Small intestine (tissue), 7 donors: ENCODE data around the gene MSLN. TPM values are rescaled to one million over a fixed set of nuclear protein-coding genes. Genes with fewer than 3 reads are reported as not detected.

ENCODE experiments used
- DNase-seq, 2 donors: peaks; one replicate each; pipeline versions ENCODE4 v3.0.0 to v3.0.0-alpha.2; 2013
- FAIRE-seq: peaks from 2 replicates; lab custom pipeline; 2012; peaks lifted over from hg19 to GRCh38; lab: Jason Lieb, UNC
- H3K27ac ChIP-seq, 3 donors: one replicate each; pipeline ENCODE4 v1.5.1; 2013; ENCODE audit warnings: low read length in 2 of 3, mild to moderate bottlenecking in 2 of 3, control low read depth in 1 of 3, inconsistent platforms in 1 of 3, low read depth in 1 of 3, moderate library complexity in 1 of 3
- H3K27me3 ChIP-seq, 3 donors: one replicate each; pipeline ENCODE4 v1.6.1; 2013; ENCODE audit warnings: low read length in 3 of 3, inconsistent platforms in 1 of 3; ENCODE audit not compliant: control insufficient read depth in 3 of 3, insufficient read depth in 3 of 3
- H3K36me3 ChIP-seq, 3 donors: one replicate each; pipeline ENCODE4 v1.6.1; 2013; ENCODE audit warnings: low read length in 3 of 3, inconsistent platforms in 1 of 3, low read depth in 1 of 3, mild to moderate bottlenecking in 1 of 3, moderate library complexity in 1 of 3; ENCODE audit not compliant: control insufficient read depth in 3 of 3, insufficient read depth in 2 of 3
- H3K4me1 ChIP-seq, 3 donors: one replicate each; pipeline ENCODE4 v1.6.1; 2013; ENCODE audit warnings: low read length in 2 of 3, inconsistent platforms in 1 of 3, low read depth in 1 of 3, mild to moderate bottlenecking in 1 of 3, moderate library complexity in 1 of 3; ENCODE audit not compliant: control insufficient read depth in 3 of 3, insufficient read depth in 2 of 3
- H3K4me3 ChIP-seq, 3 donors: one replicate each; pipeline ENCODE4 v1.5.1; 2013; ENCODE audit warnings: low read length in 3 of 3, control low read depth in 1 of 3, inconsistent platforms in 1 of 3, low read depth in 1 of 3, mild to moderate bottlenecking in 1 of 3, moderate library complexity in 1 of 3
- H3K9me3 ChIP-seq, 2 donors: one replicate each; pipeline ENCODE4 v1.6.1; 2013; ENCODE audit warnings: low read depth in 1 of 2, low read length in 1 of 2; ENCODE audit not compliant: control insufficient read depth in 2 of 2, insufficient read depth in 1 of 2
- WGBS, 3 donors: extraction: QIAGEN DNeasy Blood & Tissue Kit; methylation state at CpG; one replicate each; pipeline ENCODE4 v1.1.7; 2013; 5-methylcytosine and 5-hydroxymethylcytosine counted together
- polyA plus RNA-seq, 4 donors: library from polyadenylated mRNA; stranded (reverse) in 3 of 4; unstranded in 1 of 4; fragments of 200-250 nt in 3 of 4; fragments of 120-200 nt in 1 of 4; gene quantifications; one replicate each; pipeline versions ENCODE4 v1.2.1 to v1.2.3, GENCODE V29; 2013
- donor health status: healthy with polysubstance abuse.
- donor health status: control.
- donor health status: control.
- donor health status: Bipolar disorder and iron deficiency.
- donor health status: healthy.

The MSLN gene
- polyA plus RNA-seq, 4 donors, result 1.3 to 29.7 (median 4.5) TPM

DNA sequence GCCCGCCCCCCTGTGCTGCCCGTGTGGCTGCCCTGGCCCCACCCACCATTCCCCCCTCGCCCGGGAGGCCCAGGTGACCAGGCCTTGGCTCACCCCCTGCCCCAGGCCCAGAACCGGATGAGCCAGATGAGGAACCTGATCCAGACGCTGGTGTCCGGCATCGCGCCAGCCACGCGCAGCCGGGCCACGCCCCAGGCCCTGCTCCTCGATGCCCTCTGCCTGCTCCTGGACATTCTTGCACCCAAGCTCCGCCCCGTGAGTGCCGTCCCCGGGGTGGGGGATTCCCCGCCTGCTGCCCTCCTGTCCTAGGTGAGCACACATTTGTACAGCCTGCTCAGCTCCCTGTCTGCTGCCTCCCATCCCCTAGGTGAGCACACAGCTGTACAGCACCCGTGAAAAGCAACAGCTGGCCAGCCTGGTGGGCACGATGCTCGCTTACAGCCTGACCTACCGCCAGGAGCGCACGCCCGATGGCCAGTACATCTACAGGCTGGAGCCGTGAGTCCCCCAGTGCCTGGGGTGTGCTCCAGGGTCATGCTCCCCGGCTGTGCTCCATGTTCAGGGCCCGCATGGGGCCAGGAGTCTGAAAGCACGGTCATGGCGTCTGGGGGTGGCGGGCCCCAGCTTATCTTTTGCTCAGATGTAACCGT lies 35.2 kb downstream of the MSLN start:
- FAIRE-seq, result no peak
- H3K36me3 ChIP-seq, result peaks cover 0 to 53% (median 0%) of the 10 kb centered on the region in 3 donors
- H3K4me3 ChIP-seq, result no peak overlapping the region
- no peak for DNase-seq
- no peak overlapping the region for H3K27ac ChIP-seq
- 62 to 85% (median 79%) methylated on average over 28 to 33 of the region's 33 CpGs for WGBS, 3 donors
- peaks cover 0 to 4% of the 10 kb centered on the region in 2 donors for H3K9me3 ChIP-seq
- peaks cover 0 to 15% (median 13%) of the 10 kb centered on the region in 3 donors for H3K27me3 ChIP-seq
- no peaks in the 10 kb centered on the region for H3K4me1 ChIP-seq

- WGBS, 3 donors, result 93 to 96% (median 95%) methylated on average over 35 to 38 of the region's 38 CpGs
- Histone ChIP-seq H3K36me3 (peaks cover 0 to 44% (median 0%) of the 10 kb centered on the region in 3 donors), H3K27me3 (peaks cover 0 to 23% (median 21%) of the 10 kb centered on the region in 3 donors), H3K9me3 (peaks cover 0 to 4% of the 10 kb centered on the region in 2 donors), H3K4me1 (no peaks in the 10 kb centered on the region), H3K27ac (no peak overlapping the region), H3K4me3 (no peak overlapping the region)
- FAIRE-seq (no peak), DNase-seq (no peak)
Observed at GRCh38 chr16:796296-797119, 36.0 kb downstream of the MSLN start.

- Histone ChIP-seq H3K36me3 (peaks cover 0 to 39% (median 0%) of the 10 kb centered on the region in 3 donors), H3K4me1 (no peaks in the 10 kb centered on the region), H3K27ac (no peak overlapping the region), H3K27me3 (peaks cover 0 to 29% (median 23%) of the 10 kb centered on the region in 3 donors), H3K9me3 (peaks cover 0 to 4% of the 10 kb centered on the region in 2 donors), H3K4me3 (no peak overlapping the region)
- no peak for FAIRE-seq
- 90 to 96% (median 95%) methylated on average over 2 of the region's 2 CpGs for WGBS, 3 donors
- peak in 1 of 2 donors; percentile 37 for DNase-seq
Observed at GRCh38 chr16:797120-797420, 36.5 kb downstream of the MSLN start.

DNA sequence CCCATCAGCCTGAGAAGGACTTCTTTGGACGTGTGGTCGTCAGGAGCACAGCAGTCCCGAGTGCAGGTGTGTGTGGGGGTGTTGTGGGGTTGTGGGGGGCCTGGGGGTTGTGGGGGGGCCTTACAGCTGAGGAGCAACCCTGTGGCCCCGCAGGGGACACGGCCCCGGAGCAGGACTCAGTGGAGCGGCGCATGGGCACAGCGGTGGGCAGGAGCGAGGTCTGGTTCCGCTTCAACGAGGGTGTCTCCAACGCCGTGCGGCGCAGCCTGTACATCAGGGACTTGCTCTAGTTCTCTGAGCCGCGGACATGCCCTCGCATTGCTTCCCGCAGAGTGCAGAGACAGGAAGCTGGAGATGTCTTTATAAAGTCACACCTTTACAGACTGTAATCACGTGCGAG lies 37.2 kb downstream of the MSLN start:
- no peak for FAIRE-seq
- no peak overlapping the region for H3K4me3 ChIP-seq
- no peak for DNase-seq
- peaks cover 0 to 34% (median 0%) of the 10 kb centered on the region in 3 donors for H3K36me3 ChIP-seq
- H3K27ac ChIP-seq, result no peak overlapping the region
- WGBS, 3 donors, result 94 to 97% (median 97%) methylated on average over 21 to 22 of the region's 22 CpGs
- H3K27me3 ChIP-seq, result peaks cover 3 to 35% (median 27%) of the 10 kb centered on the region in 3 donors
- no peaks in the 10 kb centered on the region for H3K4me1 ChIP-seq
- peaks cover 0 to 4% of the 10 kb centered on the region in 2 donors for H3K9me3 ChIP-seq

GRCh38 chr16:798666-799065 lies 38.1 kb downstream of the MSLN start:
- WGBS, 3 donors, result 80 to 85% (median 81%) methylated on average over 19 of the region's 19 CpGs
- H3K9me3 ChIP-seq, result peaks cover 0 to 4% of the 10 kb centered on the region in 2 donors
- H3K4me3 ChIP-seq, result no peak overlapping the region
- DNase-seq (no peak), FAIRE-seq (no peak)
- no peaks in the 10 kb centered on the region for H3K4me1 ChIP-seq
- H3K27me3 ChIP-seq, result peaks cover 5 to 45% (median 27%) of the 10 kb centered on the region in 3 donors
- peaks cover 0 to 24% (median 0%) of the 10 kb centered on the region in 3 donors for H3K36me3 ChIP-seq
- H3K27ac ChIP-seq, result no peak overlapping the region

GRCh38 chr16:799111-799947 lies 38.8 kb downstream of the MSLN start:
- H3K9me3 ChIP-seq, result peaks cover 0 to 4% of the 10 kb centered on the region in 2 donors
- DNase-seq (no peak), FAIRE-seq (no peak)
- WGBS, 3 donors, result 41 to 57% (median 42%) methylated on average over 22 of the region's 22 CpGs
- H3K4me1 ChIP-seq, result no peaks in the 10 kb centered on the region
- peaks cover 5 to 48% (median 27%) of the 10 kb centered on the region in 3 donors for H3K27me3 ChIP-seq
- H3K36me3 ChIP-seq, result peaks cover 0 to 21% (median 0%) of the 10 kb centered on the region in 3 donors
- no peak overlapping the region for H3K4me3 ChIP-seq
- H3K27ac ChIP-seq, result no peak overlapping the region

GRCh38 chr16:799948-800833 lies 39.7 kb downstream of the MSLN start, which contains the start of gene GNG13:
Gene GNG13, minus strand, starts transcription at chr16:800734. Its CDS starts 1,657 bp downstream, at chr16:799077.
- Histone ChIP-seq H3K4me1 (no peaks in the 10 kb centered on the region), H3K4me3 (no peak within 1 kb of the TSS), H3K9me3 (peaks cover 0 to 4% of the 10 kb centered on the region in 2 donors), H3K27ac (no peak within 1 kb of the TSS), H3K36me3 (peaks cover 0 to 17% (median 0%) of the 10 kb centered on the region in 3 donors), H3K27me3 (peaks cover 5 to 56% (median 27%) of the 10 kb centered on the region in 3 donors)
- FAIRE-seq (no peak), DNase-seq (no peak)
- 6 to 8% (median 7%) methylated on average over 37 to 57 of the region's 57 CpGs for whole genome bisulfite sequencing, 3 donors
